Measurements from ENCODE around the gene CLN3. TPM values are rescaled to one million over a fixed set of nuclear protein-coding genes. Genes with fewer than 3 reads are reported as not detected.
"Not testable (repeated sequence)": the region's sequence is repeated elsewhere in the genome, so short reads cannot be mapped to it uniquely, and the experiment has no call there.

Gene CLN3
- total and polyA plus RNA-seq, 8 donors, result 22.1 to 72.8 (median 25.7) TPM

GRCh38 chr16:28529124-28529523, 37.2 kb upstream of the CLN3 start:
- Histone ChIP-seq H3K4me3 (no peak overlapping the region), H3K36me3 (peaks cover 0 to 2% of the 10 kb centered on the region in 2 donors), H3K27ac (no peak overlapping the region), H3K9me3 (no peaks in the 10 kb centered on the region), H3K27me3 (no peaks in the 10 kb centered on the region), H3K4me1 (peaks cover 10 to 29% of the 10 kb centered on the region in 2 donors)
- no peak for DNase-seq
- intact Hi-C loops (cut with DNase I), result no loop called here
- TF ChIP-seq, protein P1, sequence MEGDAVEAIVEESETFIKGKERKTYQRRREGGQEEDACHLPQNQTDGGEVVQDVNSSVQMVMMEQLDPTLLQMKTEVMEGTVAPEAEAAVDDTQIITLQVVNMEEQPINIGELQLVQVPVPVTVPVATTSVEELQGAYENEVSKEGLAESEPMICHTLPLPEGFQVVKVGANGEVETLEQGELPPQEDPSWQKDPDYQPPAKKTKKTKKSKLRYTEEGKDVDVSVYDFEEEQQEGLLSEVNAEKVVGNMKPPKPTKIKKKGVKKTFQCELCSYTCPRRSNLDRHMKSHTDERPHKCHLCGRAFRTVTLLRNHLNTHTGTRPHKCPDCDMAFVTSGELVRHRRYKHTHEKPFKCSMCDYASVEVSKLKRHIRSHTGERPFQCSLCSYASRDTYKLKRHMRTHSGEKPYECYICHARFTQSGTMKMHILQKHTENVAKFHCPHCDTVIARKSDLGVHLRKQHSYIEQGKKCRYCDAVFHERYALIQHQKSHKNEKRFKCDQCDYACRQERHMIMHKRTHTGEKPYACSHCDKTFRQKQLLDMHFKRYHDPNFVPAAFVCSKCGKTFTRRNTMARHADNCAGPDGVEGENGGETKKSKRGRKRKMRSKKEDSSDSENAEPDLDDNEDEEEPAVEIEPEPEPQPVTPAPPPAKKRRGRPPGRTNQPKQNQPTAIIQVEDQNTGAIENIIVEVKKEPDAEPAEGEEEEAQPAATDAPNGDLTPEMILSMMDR (IDR thresholded peaks at IDR 0.05), result no peak
- no peak for ATAC-seq

- TF ChIP-seq, protein P1 (IDR thresholded peaks at IDR 0.05), result no peak
- no peak overlapping the region for H3K4me3 ChIP-seq
- DNase-seq, result no peak
- H3K27ac ChIP-seq, result no peak overlapping the region
- H3K4me1 ChIP-seq, result peaks cover 10 to 27% of the 10 kb centered on the region in 2 donors
- no peak for ATAC-seq
- no peaks in the 10 kb centered on the region for H3K9me3 ChIP-seq
- H3K27me3 ChIP-seq, result no peaks in the 10 kb centered on the region
- intact Hi-C loops (cut with DNase I), result no loop called here
- no peaks in the 10 kb centered on the region for H3K36me3 ChIP-seq
These were observed 36.6 kb upstream of the CLN3 start for GRCh38 chr16:28528463-28528867.

DNA sequence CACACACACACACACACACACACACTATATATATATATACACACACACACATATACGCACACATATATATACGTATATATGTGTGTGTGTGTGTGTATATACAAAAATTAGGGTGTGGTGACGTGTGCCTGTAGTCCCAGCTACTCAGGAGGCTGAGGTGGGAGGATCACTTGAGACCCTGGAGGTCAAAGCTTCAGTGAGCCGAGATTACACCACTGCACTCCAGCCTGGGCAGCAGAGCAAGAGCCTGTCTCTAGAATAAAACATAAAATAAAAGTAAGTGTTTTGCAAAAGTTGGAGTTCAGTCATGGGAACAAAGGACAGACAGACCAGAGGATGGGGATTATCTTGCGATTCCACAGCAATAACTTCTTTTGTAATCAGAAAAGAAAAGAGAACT, 36.1 kb upstream of the CLN3 start:
- Histone ChIP-seq H3K27me3 (no peaks in the 10 kb centered on the region), H3K27ac (no peak overlapping the region), H3K4me1 (peaks cover 10 to 22% of the 10 kb centered on the region in 2 donors), H3K36me3 (no peaks in the 10 kb centered on the region), H3K9me3 (no peaks in the 10 kb centered on the region), H3K4me3 (no peak overlapping the region)
- no peak for ATAC-seq
- intact Hi-C loops (cut with DNase I), result no loop called here
- DNase-seq, result no peak
- TF ChIP-seq, protein P1 (IDR thresholded peaks at IDR 0.05), result no peak

DNA sequence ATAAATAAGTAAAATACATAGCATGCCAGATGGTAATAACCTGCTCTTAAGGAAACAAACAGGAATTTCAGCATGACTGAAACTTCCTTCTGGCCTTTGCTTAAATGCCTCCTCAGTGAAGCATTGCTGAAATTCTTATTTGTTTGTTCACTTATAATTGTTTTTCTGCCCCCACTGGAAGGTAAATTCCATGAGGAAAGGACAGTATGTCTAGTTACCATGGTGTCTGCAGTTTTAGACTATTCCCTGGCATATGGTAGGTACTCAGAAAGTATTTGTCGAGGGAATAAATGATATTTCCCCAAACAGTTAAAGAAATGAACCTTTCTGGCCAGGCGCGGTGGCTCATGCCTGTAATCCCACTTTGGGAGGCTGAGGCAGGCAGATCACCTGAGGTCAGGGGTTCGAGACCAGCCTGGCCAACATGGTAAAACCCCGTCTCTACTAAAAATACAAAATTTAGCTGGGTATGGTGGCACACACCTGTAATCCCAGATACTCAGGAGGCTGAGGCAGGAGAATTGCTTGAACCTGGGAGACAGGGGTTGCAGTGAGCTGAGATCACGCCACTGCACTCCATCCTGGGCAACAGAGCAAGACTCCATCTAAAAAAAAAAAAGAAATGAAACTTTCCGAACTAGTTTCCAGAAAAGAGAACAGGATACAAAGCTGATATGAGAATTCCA, 35.4 kb upstream of the CLN3 start:
- H3K27ac ChIP-seq; H3K4me3 ChIP-seq; ATAC-seq; intact Hi-C loops (cut with DNase I); H3K27me3 ChIP-seq; H3K36me3 ChIP-seq; H3K9me3 ChIP-seq; DNase-seq: not testable (repeated sequence)
- H3K4me1 ChIP-seq, result peaks cover 6 to 15% of the 10 kb centered on the region in 2 donors

DNA sequence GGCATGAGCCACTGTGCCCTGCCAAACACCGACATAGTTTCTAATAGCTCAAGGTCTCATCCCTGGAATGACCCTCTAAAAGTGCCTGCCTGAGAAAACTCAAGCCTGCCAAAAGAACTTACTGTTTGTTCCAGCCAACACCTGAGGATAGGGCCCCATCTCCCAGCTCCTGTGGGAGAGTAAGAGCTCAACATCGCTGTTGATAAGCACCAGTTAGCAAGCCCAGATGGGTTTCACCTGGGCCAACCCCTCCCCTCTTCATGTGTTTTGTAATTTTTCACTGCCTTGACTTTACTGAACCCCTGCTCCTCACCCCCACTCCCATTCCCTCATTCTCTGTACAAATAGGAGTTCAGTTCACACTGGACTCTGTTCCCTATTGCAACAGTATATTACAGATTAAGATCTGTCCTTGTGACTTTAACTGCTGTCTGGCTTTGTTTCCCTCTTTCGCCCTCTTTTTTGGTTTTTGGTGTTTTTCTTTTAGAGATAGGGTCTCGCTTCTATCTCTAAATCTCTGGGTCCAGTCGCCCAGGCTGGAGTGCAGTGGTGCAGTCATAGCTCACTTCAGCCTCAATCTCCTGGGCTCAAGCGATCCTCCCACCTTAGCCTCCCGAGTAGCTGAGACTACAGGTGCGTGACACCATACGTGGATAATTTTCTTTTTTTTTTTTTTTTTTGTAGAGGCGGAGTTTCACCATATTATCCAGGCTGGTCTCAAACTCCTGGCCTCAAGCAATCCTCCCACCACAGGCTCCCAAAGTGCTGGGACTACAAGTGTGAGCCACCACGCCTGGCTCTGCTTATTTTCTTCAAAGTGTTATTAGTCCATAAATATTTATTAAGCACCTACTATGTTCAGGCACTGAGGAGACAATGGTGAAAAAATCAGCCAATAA, 34.6 kb upstream of the CLN3 start:
- ATAC-seq, result no peak
- DNase-seq, result no peak
- H3K27ac ChIP-seq, result no peak overlapping the region
- no peaks in the 10 kb centered on the region for H3K27me3 ChIP-seq
- TF ChIP-seq, protein P1 (IDR thresholded peaks at IDR 0.05), result no peak
- H3K4me3 ChIP-seq, result no peak overlapping the region
- H3K4me1 ChIP-seq, result peaks cover 0 to 7% of the 10 kb centered on the region in 2 donors
- H3K9me3 ChIP-seq, result no peaks in the 10 kb centered on the region
- intact Hi-C loops (cut with DNase I), result no loop called here
- no peaks in the 10 kb centered on the region for H3K36me3 ChIP-seq

Measured in left lung (tissue), 10 donors.